ENCODE results near the gene MATN4.

MATN4 gene

GRCh38 chr20:45341579-45341938 lies 33.5 kb upstream of the MATN4 start:
- no peak for DNase-seq (ENCODE audit: low read depth in 2 of 2)

- DNase-seq (ENCODE audit: low read depth in 2 of 2): no peak
Measured at GRCh38 chr20:45340951-45341350, 32.9 kb upstream of the MATN4 start.

- no peak for DNase-seq (ENCODE audit: low read depth in 2 of 2)
Measured at GRCh38 chr20:45340236-45340847, 32.2 kb upstream of the MATN4 start.

- no peak for DNase-seq (ENCODE audit: low read depth in 2 of 2)
Measured at GRCh38 chr20:45339799-45340198, 31.7 kb upstream of the MATN4 start.

GRCh38 chr20:45339084-45339483 lies 31.0 kb upstream of the MATN4 start:
- no peak for DNase-seq (ENCODE audit: low read depth in 2 of 2)

- DNase-seq (ENCODE audit: low read depth in 2 of 2): no peak
Measured at GRCh38 chr20:45338121-45339030, 30.3 kb upstream of the MATN4 start.

GRCh38 chr20:45337367-45338120 lies 29.4 kb upstream of the MATN4 start:
- no peak for DNase-seq (ENCODE audit: low read depth in 2 of 2)

GRCh38 chr20:45336530-45337366 lies 28.6 kb upstream of the MATN4 start:
- no peak for DNase-seq (ENCODE audit: low read depth in 2 of 2)

- DNase-seq (ENCODE audit: low read depth in 2 of 2): no peak
Measured at GRCh38 chr20:45330476-45330875, 22.4 kb upstream of the MATN4 start.

- no peak for DNase-seq (ENCODE audit: low read depth in 2 of 2)
Measured at GRCh38 chr20:45329497-45330319, 21.6 kb upstream of the MATN4 start.

GRCh38 chr20:45328451-45328850 lies 20.4 kb upstream of the MATN4 start:
- DNase-seq (ENCODE audit: low read depth in 2 of 2): no peak

- DNase-seq (ENCODE audit: low read depth in 2 of 2): no peak
Measured at GRCh38 chr20:45325371-45325770, 17.3 kb upstream of the MATN4 start.

GRCh38 chr20:45323731-45324130 lies 15.6 kb upstream of the MATN4 start:
- no peak for DNase-seq (ENCODE audit: low read depth in 2 of 2)

- DNase-seq (ENCODE audit: low read depth in 2 of 2): no peak
Measured at GRCh38 chr20:45322952-45323383, 14.9 kb upstream of the MATN4 start.

GRCh38 chr20:45320948-45321595 lies 13.0 kb upstream of the MATN4 start:
- DNase-seq (ENCODE audit: low read depth in 2 of 2): no peak

GRCh38 chr20:45318948-45319347 lies 10.8 kb upstream of the MATN4 start:
- DNase-seq (ENCODE audit: low read depth in 2 of 2): no peak

GRCh38 chr20:45318386-45318939 lies 10.4 kb upstream of the MATN4 start:
- no peak for DNase-seq (ENCODE audit: low read depth in 2 of 2)

- no peak for DNase-seq (ENCODE audit: low read depth in 2 of 2)
Measured at GRCh38 chr20:45317826-45318225, 9.7 kb upstream of the MATN4 start.

GRCh38 chr20:45316150-45317080 lies 8.3 kb upstream of the MATN4 start:
- no peak for DNase-seq (ENCODE audit: low read depth in 2 of 2)

All from stimulated activated CD8-positive, alpha-beta memory T cell treated with anti-CD3 and anti-CD28 coated beads, Interleukin-2, amount 100 ng/mL, for 48 hours (primary cell).